Right lobe of liver (tissue), 6 donors: ENCODE data around the gene TMEM97. TPM values are rescaled to one million over a fixed set of nuclear protein-coding genes. Genes with fewer than 3 reads are reported as not detected.
A peak's percentile ranks its signal among the peaks of the same experiment; 100 is the strongest.

ENCODE experiments used
- ATAC-seq, 4 donors: fragments of 200-7000 bp; cut with Tn5 transposase; one replicate each; pipeline ENCODE4 v1.9.1; 2020; ENCODE audit warnings: mild to moderate bottlenecking in 4 of 4, moderate library complexity in 4 of 4
- DNase-seq, 3 donors: peaks; one replicate each; pipeline ENCODE4 v3.0.0-alpha.2; 2020
- H3K27ac ChIP-seq, 3 donors: fragments of 200-600 bp; one replicate each; pipeline ENCODE4 v1.8.0; 2022
- H3K27me3 ChIP-seq, 2 donors: fragments of 200-600 bp; one replicate each; pipeline ENCODE4 v1.8.0; 2022
- H3K36me3 ChIP-seq, 4 donors: fragments of 200-600 bp; sonication (generic) in 1 of 4; one replicate each; pipeline versions ENCODE4 v1.5.1 to v1.8.0; 2017 to 2022; ENCODE audit warnings: control low read depth in 1 of 4
- H3K4me1 ChIP-seq, 4 donors: fragments of 200-600 bp; sonication (generic) in 1 of 4; one replicate each; pipeline versions ENCODE4 v1.5.1 to v1.8.0; 2017 to 2022; ENCODE audit warnings: control low read depth in 1 of 4
- H3K4me3 ChIP-seq, 3 donors: fragments of 200-600 bp; one replicate each; pipeline ENCODE4 v1.8.0; 2022
- H3K9me3 ChIP-seq, 4 donors: fragments of 200-600 bp; sonication (generic) in 1 of 4; one replicate each; pipeline versions ENCODE4 v1.5.1 to v1.8.0; 2017 to 2022; ENCODE audit warnings: control low read depth in 1 of 4
- POLR2A ChIP-seq: fragments of 450-650 bp; IDR thresholded peaks from one replicate; pipeline ENCODE4 v1.6.1; 2017; ENCODE audit warnings: antibody characterized with exemption, mild to moderate bottlenecking
- WGBS: methylation state at CpG from one replicate; pipeline ENCODE4 v1.1.6; 2018; ENCODE audit warnings: low coverage, low lambda C conversion rate; ENCODE audit not compliant: insufficient coverage; ENCODE audit errors: missing lambda C conversion rate; 5-methylcytosine and 5-hydroxymethylcytosine counted together
- intact Hi-C, 2 donors: fragments of 100-400 bp; cut with DNase I; formaldehyde crosslinking; loops; one replicate each; pipeline versions ENCODE4 v1.11.2 to v1.14.1; 2022
- total RNA-seq, 6 experiments: library from RNA; depleted of rRNA in 2 of 6; stranded (reverse); fragments of >200 nt in 2 of 6; fragmentation: NEBNext Ultra II Directional in 3 of 6; extraction: Animal tissue kit (Norgen Biotek cat#: 25700) in 3 of 6; gene quantifications; one replicate each; pipeline versions ENCODE4 v1.1.0 to v1.2.4, GENCODE V29; 2016 to 2023
- TF ChIP-seq, protein P1 (sequence below), 4 donors: fragments of 200-600 bp in 3 of 4; fragments of 450-650 bp in 1 of 4; IDR thresholded peaks; one replicate each; pipeline versions ENCODE4 v1.5.1 to v1.8.0; 2016 to 2022; ENCODE audit warnings: antibody characterized with exemption in 4 of 4, mild to moderate bottlenecking in 2 of 4
- donor health status: DM: no; HTN: yes; CAD: no.
- donor health status: DM: no; HTN: no; CAD: no.
- donor health status: DM: no; HTN: no; CAD: no.
- donor health status: DM: no; HTN: yes; CAD: no.
- donor health status: DM: no; HTN: yes; CAD: no.

Gene TMEM97
- total RNA-seq, 6 experiments from 2014 or later = 20.0 to 84.0 (median 44.2) TPM

DNA sequence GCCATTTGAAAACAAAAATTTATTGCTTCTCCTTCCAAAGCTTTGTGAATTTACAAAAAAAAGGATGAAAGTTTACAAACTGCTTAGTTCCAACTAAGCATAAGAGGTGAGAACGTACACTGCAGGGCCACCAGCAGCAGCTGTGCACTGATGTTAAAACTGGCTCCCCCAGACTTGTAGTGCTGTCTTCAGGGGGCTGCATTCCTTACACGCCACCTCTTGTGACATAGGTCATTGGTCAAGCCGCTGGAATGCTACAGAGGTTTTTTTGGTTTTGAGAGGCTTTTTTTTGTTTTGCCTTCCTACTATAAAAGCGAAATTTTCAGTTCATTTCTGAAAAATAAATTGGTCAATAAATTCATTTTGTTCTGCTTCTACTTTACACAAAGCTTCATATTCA, 9.3 kb downstream of the TMEM97 start:
- no peaks in the 10 kb centered on the region for H3K9me3 ChIP-seq
- peak in 1 of 3 donors; percentile 7 for DNase-seq
- TF ChIP-seq, protein P1, sequence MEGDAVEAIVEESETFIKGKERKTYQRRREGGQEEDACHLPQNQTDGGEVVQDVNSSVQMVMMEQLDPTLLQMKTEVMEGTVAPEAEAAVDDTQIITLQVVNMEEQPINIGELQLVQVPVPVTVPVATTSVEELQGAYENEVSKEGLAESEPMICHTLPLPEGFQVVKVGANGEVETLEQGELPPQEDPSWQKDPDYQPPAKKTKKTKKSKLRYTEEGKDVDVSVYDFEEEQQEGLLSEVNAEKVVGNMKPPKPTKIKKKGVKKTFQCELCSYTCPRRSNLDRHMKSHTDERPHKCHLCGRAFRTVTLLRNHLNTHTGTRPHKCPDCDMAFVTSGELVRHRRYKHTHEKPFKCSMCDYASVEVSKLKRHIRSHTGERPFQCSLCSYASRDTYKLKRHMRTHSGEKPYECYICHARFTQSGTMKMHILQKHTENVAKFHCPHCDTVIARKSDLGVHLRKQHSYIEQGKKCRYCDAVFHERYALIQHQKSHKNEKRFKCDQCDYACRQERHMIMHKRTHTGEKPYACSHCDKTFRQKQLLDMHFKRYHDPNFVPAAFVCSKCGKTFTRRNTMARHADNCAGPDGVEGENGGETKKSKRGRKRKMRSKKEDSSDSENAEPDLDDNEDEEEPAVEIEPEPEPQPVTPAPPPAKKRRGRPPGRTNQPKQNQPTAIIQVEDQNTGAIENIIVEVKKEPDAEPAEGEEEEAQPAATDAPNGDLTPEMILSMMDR (IDR thresholded peaks at IDR 0.05) = no peak
- no peak for TF ChIP-seq POLR2A

DNA sequence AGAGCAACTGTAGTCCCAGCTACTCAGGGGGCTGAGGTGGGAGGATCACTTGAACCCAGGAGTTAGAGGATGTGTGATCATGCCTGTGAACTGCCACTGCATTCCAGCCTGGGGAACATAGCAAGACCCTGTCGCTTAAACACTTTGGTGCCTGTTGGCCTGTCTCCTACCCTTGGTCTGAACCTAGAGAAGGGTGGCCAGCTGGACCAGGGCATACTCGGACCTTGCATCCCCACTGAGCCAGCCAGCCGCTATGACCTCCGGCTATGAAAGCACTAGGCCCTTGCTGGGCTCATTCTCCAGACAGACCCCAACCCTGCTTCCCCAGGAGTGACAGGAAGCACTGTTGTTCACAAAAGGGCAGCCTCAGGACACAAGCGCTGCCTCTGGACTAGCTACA, 11.7 kb downstream of the TMEM97 start:
- no CpG with 5 or more reads among the region's 5 CpGs for WGBS
- intact Hi-C loops = no loop called here
- DNase-seq = peak in 1 of 3 donors; percentile 34
- H3K4me3 ChIP-seq = no peak overlapping the region
- no peak overlapping the region for H3K27ac ChIP-seq
- no peaks in the 10 kb centered on the region for H3K9me3 ChIP-seq
- TF ChIP-seq, protein P1 (IDR thresholded peaks at IDR 0.05) = no peak
- no peak for TF ChIP-seq POLR2A
- H3K4me1 ChIP-seq = peaks cover 0 to 18% (median 2%) of the 10 kb centered on the region in 4 donors
- peaks cover 0 to 57% (median 18%) of the 10 kb centered on the region in 4 donors for H3K36me3 ChIP-seq
- no peaks in the 10 kb centered on the region for H3K27me3 ChIP-seq
- no peak for ATAC-seq

More for the DNA sequence above, 9.3 kb downstream of the TMEM97 start:
- WGBS = 58% methylated on average over 4 of the region's 4 CpGs
- no peak for ATAC-seq
- Histone ChIP-seq H3K27me3 (no peaks in the 10 kb centered on the region), H3K36me3 (peaks cover 0 to 58% (median 18%) of the 10 kb centered on the region in 4 donors), H3K4me3 (no peak overlapping the region), H3K27ac (no peak overlapping the region), H3K4me1 (peaks cover 0 to 32% (median 9%) of the 10 kb centered on the region in 4 donors)
- intact Hi-C loops = no loop called here

DNA sequence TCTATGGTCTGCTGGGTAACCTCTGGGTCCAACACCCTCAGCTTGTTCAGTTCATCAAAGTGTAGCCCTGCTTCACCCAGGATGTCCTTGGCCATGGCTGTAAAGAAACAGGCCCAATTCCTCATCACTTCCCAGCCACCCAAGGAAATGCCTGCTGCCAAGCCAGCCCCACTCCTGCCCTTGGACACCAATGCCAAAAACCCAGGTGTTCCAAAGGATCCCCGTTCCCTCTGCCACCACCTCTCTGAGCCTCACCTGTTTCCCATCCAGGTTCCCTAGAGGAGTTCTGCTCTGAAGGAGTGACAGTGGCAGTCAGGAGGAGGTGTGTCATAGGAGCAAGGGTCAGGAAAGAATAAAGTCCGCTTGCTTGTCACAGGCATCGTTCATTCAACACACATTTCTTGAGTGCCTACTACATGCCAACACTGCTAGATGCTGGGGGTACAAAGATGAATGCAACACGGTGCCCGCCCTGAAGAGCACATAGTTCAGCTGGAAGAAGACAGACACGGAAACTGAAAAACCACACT, 13.0 kb downstream of the TMEM97 start:
- peaks cover 0 to 20% (median 5%) of the 10 kb centered on the region in 4 donors for H3K4me1 ChIP-seq
- no peak for ATAC-seq
- no peak for TF ChIP-seq POLR2A
- TF ChIP-seq, protein P1 (IDR thresholded peaks at IDR 0.05) = no peak
- no peaks in the 10 kb centered on the region for H3K27me3 ChIP-seq
- H3K27ac ChIP-seq = no peak overlapping the region
- WGBS = 72% methylated on average over 5 of the region's 6 CpGs
- H3K4me3 ChIP-seq = no peak overlapping the region
- intact Hi-C loops = no loop called here
- no peaks in the 10 kb centered on the region for H3K9me3 ChIP-seq
- peaks cover 0 to 44% (median 17%) of the 10 kb centered on the region in 4 donors for H3K36me3 ChIP-seq
- peak in 1 of 3 donors; percentile 15 for DNase-seq

DNA sequence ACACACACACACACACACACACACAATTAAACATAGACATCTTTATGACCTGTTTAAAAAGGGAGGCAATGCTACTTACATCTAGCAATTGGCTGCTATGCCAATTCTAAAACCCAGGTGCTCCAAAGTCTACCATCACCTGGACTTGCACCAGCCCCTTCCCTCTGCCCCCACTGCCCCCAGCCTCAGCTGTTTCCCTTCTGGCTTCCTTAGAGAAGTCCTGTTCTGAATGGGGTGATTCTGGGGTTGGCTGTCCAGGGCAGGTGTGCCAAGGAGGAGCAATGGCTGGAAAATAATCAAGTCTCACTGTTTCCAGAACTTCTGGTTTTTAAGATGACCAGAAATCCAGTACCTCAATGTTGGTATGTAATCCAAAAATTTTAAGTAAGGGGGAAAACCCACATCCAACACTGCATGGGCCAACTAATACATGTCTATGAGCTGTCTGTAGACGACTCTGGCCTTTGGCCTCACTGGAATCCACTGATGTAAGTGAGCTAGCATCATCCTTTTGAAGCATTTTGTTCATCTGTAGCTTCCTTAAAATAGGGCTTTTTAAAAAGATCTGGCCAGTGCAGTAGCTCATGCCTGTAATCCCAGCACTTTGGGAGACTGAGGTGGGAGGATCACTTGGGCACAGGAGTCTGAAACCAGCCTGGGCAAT, 14.2 kb downstream of the TMEM97 start:
- WGBS = 55% methylated on average over 1 of the region's 1 CpG
- Histone ChIP-seq H3K4me3 (no peak overlapping the region), H3K27me3 (no peaks in the 10 kb centered on the region), H3K9me3 (no peaks in the 10 kb centered on the region), H3K27ac (no peak overlapping the region), H3K36me3 (peaks cover 0 to 31% (median 13%) of the 10 kb centered on the region in 4 donors), H3K4me1 (peaks cover 0 to 33% (median 11%) of the 10 kb centered on the region in 4 donors)
- peak in 1 of 3 donors; percentile 40 for DNase-seq
- TF ChIP-seq POLR2A = no peak
- TF ChIP-seq, protein P1 (IDR thresholded peaks at IDR 0.05) = no peak
- ATAC-seq = no peak
- intact Hi-C loops = no loop called here
